Liver (tissue), 9 donors: ENCODE measurements around the gene PPIL3. TPM values are rescaled to one million over a fixed set of nuclear protein-coding genes. Genes with fewer than 3 reads are reported as not detected.

Source experiments
- DNase-seq: peaks from one replicate; pipeline ENCODE4 v3.0.0-alpha.2; 2017; ENCODE audit warnings: low spot score
- H3K27ac ChIP-seq, 2 donors: one replicate each; pipeline ENCODE4 v1.7.0; 2013; ENCODE audit warnings: inconsistent platforms in 2 of 2, low read length in 2 of 2, control low read depth in 1 of 2, low read depth in 1 of 2, mild to moderate bottlenecking in 1 of 2
- H3K27me3 ChIP-seq, 4 donors: one replicate each; pipeline versions ENCODE4 v1.6.1 to v1.7.0; 2013; ENCODE audit warnings: low read length in 3 of 4, inconsistent platforms in 1 of 4, mild to moderate bottlenecking in 1 of 4, moderate library complexity in 1 of 4; ENCODE audit not compliant: control insufficient read depth in 4 of 4, insufficient read depth in 4 of 4
- H3K36me3 ChIP-seq, 4 donors: one replicate each; pipeline versions ENCODE4 v1.6.1 to v1.7.0; 2013; ENCODE audit warnings: low read length in 3 of 4, mild to moderate bottlenecking in 3 of 4, low read depth in 1 of 4, moderate library complexity in 1 of 4; ENCODE audit not compliant: control insufficient read depth in 4 of 4, insufficient read depth in 3 of 4
- H3K4me1 ChIP-seq, 4 donors: one replicate each; pipeline versions ENCODE4 v1.6.1 to v1.7.0; 2013; ENCODE audit warnings: low read length in 3 of 4, mild to moderate bottlenecking in 3 of 4, moderate library complexity in 1 of 4; ENCODE audit not compliant: control insufficient read depth in 4 of 4, insufficient read depth in 4 of 4
- H3K4me3 ChIP-seq, 3 donors: one replicate each; pipeline versions ENCODE4 v1.6.1 to v1.7.0; 2013; ENCODE audit warnings: low read length in 3 of 3, control low read depth in 1 of 3, low read depth in 1 of 3, mild to moderate bottlenecking in 1 of 3
- H3K9ac ChIP-seq, 2 donors: one replicate each; pipeline ENCODE4 v1.7.0; 2013; ENCODE audit warnings: low read length in 2 of 2, mild to moderate bottlenecking in 2 of 2, moderate library complexity in 2 of 2, control low read depth in 1 of 2, low read depth in 1 of 2
- H3K9me3 ChIP-seq, 4 donors: one replicate each; pipeline versions ENCODE4 v1.6.1 to v1.7.0; 2013; ENCODE audit warnings: low read length in 3 of 4; ENCODE audit not compliant: control insufficient read depth in 4 of 4
- ATF3 ChIP-seq: IDR thresholded peaks from 2 replicates; pipeline ENCODE4 v1.6.1; 2016; ENCODE audit warnings: antibody characterized with exemption
- EGR1 ChIP-seq, 2 donors: IDR thresholded peaks; 2 replicates each; pipeline ENCODE4 v1.6.1; 2016 to 2018; ENCODE audit warnings: antibody characterized with exemption in 2 of 2, low read depth in 2 of 2
- FOXA1 ChIP-seq: IDR thresholded peaks from 2 replicates; pipeline ENCODE4 v1.6.1; 2016; ENCODE audit warnings: antibody characterized with exemption
- GABPA ChIP-seq, 2 donors: IDR thresholded peaks in 1 of 2; conservative IDR thresholded peaks in 1 of 2; 2 replicates each; pipeline ENCODE4 v1.6.1; 2016; ENCODE audit warnings: antibody characterized with exemption in 2 of 2, mild to moderate bottlenecking in 1 of 2, moderate library complexity in 1 of 2
- NR2F2 ChIP-seq: IDR thresholded peaks from 2 replicates; pipeline ENCODE4 v1.6.1; 2016; ENCODE audit warnings: antibody characterized with exemption
- RXRA ChIP-seq, 2 donors: IDR thresholded peaks; 2 replicates each; pipeline ENCODE4 v1.6.1; 2017 to 2018; ENCODE audit warnings: antibody characterized with exemption in 2 of 2, mild to moderate bottlenecking in 1 of 2
- SP1 ChIP-seq: IDR thresholded peaks from 2 replicates; pipeline ENCODE4 v1.6.1; 2018; ENCODE audit warnings: antibody characterized with exemption, mild to moderate bottlenecking
- TAF1 ChIP-seq: conservative IDR thresholded peaks from 2 replicates; pipeline ENCODE4 v1.6.1; 2016; ENCODE audit warnings: antibody characterized with exemption, mild to moderate bottlenecking
- YY1 ChIP-seq: IDR thresholded peaks from 2 replicates; pipeline ENCODE4 v1.6.1; 2016; ENCODE audit warnings: antibody characterized with exemption, mild to moderate bottlenecking
- WGBS: extraction: QIAGEN DNeasy Blood & Tissue Kit; methylation state at CpG from one replicate; pipeline ENCODE4 v1.1.7; 2013; 5-methylcytosine and 5-hydroxymethylcytosine counted together
- polyA plus RNA-seq, 2 donors: library from polyadenylated mRNA; stranded (reverse) in 1 of 2; unstranded in 1 of 2; fragments of 200-250 nt in 1 of 2; fragments of >200 nt in 1 of 2; fragmentation: Nextera tagmentation in 1 of 2; extraction: Ambion mirVana in 1 of 2; gene quantifications; one replicate each; pipeline versions ENCODE4 v1.2.1 to v1.2.3, GENCODE V29; 2013 to 2015
- total RNA-seq, 2 donors: library from RNA; depleted of rRNA; stranded (reverse); fragments of >200 nt; gene quantifications; one replicate each; pipeline ENCODE4 v1.2.3, GENCODE V29; 2014
- TF ChIP-seq, protein P1 (sequence below): IDR thresholded peaks from 2 replicates; pipeline ENCODE4 v1.6.1; 2016; ENCODE audit warnings: antibody characterized with exemption
- TF ChIP-seq, protein P2 (sequence below): IDR thresholded peaks from 2 replicates; pipeline ENCODE4 v1.6.1; 2016; ENCODE audit warnings: antibody characterized with exemption
- donor health status: healthy.
- donor health status: healthy.
- donor health status: healthy.
- donor health status: healthy.
- donor health status: healthy.

The PPIL3 gene
- total and polyA plus RNA-seq, 4 donors = 8.6 to 35.4 (median 19.9) TPM

- peaks cover 13 to 42% (median 34%) of the 10 kb centered on the region in 4 donors for H3K36me3 ChIP-seq
- DNase-seq = no peak
These were observed 28.6 kb downstream of the PPIL3 start for GRCh38 chr2:200860092-200860795.

GRCh38 chr2:200856806-200857205 lies 32.1 kb downstream of the PPIL3 start:
- no peak for DNase-seq
- no peak overlapping the region for H3K27ac ChIP-seq
- TF ChIP-seq, protein P1, sequence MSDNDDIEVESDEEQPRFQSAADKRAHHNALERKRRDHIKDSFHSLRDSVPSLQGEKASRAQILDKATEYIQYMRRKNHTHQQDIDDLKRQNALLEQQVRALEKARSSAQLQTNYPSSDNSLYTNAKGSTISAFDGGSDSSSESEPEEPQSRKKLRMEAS = no peak
- TF ChIP-seq YY1 (no peak), FOXA1 (no peak), EGR1 (IDR thresholded peaks at IDR 0.05; ENCODE audit: low read depth in 2 of 2) (no peak)
- TF ChIP-seq, protein P2, sequence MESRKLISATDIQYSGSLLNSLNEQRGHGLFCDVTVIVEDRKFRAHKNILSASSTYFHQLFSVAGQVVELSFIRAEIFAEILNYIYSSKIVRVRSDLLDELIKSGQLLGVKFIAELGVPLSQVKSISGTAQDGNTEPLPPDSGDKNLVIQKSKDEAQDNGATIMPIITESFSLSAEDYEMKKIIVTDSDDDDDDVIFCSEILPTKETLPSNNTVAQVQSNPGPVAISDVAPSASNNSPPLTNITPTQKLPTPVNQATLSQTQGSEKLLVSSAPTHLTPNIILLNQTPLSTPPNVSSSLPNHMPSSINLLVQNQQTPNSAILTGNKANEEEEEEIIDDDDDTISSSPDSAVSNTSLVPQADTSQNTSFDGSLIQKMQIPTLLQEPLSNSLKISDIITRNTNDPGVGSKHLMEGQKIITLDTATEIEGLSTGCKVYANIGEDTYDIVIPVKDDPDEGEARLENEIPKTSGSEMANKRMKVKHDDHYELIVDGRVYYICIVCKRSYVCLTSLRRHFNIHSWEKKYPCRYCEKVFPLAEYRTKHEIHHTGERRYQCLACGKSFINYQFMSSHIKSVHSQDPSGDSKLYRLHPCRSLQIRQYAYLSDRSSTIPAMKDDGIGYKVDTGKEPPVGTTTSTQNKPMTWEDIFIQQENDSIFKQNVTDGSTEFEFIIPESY = no peak
- no peaks in the 10 kb centered on the region for H3K27me3 ChIP-seq
- peaks cover 0 to 27% (median 25%) of the 10 kb centered on the region in 4 donors for H3K4me1 ChIP-seq
- H3K9ac ChIP-seq = no peak overlapping the region
- peaks cover 20 to 74% (median 66%) of the 10 kb centered on the region in 4 donors for H3K36me3 ChIP-seq
- 92% methylated on average over 8 of the region's 8 CpGs for WGBS
- H3K4me3 ChIP-seq = no peak overlapping the region
- H3K9me3 ChIP-seq = no peaks in the 10 kb centered on the region

More at GRCh38 chr2:200860092-200860795, 28.6 kb downstream of the PPIL3 start:
- Histone ChIP-seq H3K9ac (peak overlapping the region; percentile 47 to 99), H3K4me1 (peaks cover under 1 to 32% (median 27%) of the 10 kb centered on the region in 4 donors), H3K27me3 (no peaks in the 10 kb centered on the region), H3K9me3 (no peaks in the 10 kb centered on the region), H3K27ac (peak overlapping the region; percentile 45 to 65), H3K4me3 (peak overlapping the region in 1 of 3 donors; percentile 11)
- TF ChIP-seq, protein P2 = no peak
- peak; percentile 86 for TF ChIP-seq TAF1
- peak; percentile 15 for TF ChIP-seq SP1
- WGBS = 16% methylated on average over 12 of the region's 12 CpGs

GRCh38 chr2:200852605-200853004 lies 36.3 kb downstream of the PPIL3 start:
- Histone ChIP-seq H3K27ac (no peak overlapping the region), H3K36me3 (peaks cover 26 to 63% (median 60%) of the 10 kb centered on the region in 4 donors), H3K4me3 (no peak overlapping the region), H3K4me1 (no peaks in the 10 kb centered on the region), H3K27me3 (no peaks in the 10 kb centered on the region), H3K9ac (no peak overlapping the region), H3K9me3 (no peaks in the 10 kb centered on the region)
- 96% methylated on average over 2 of the region's 2 CpGs for WGBS
- no peak for DNase-seq
- no peak for TF ChIP-seq YY1
- no peak for TF ChIP-seq RXRA (IDR thresholded peaks at IDR 0.05)
- TF ChIP-seq, protein P2 = no peak
- no peak for TF ChIP-seq NR2F2
- TF ChIP-seq ATF3 = no peak
- TF ChIP-seq, protein P1 = no peak
- TF ChIP-seq GABPA (IDR thresholded peaks at IDR 0.05 in 1 of 2, conservative IDR thresholded peaks at IDR 0.05 in 1 of 2) = no peak
